NCI-H345 (cell line): ENCODE data around the gene PDE4B.

ENCODE experiments used
- DNase-seq: peaks from one replicate; lab custom pipeline; 2025; lab: John Stamatoyannopoulos, UW

Gene PDE4B

GRCh38 chr1:66182551-66183178, 390.0 kb downstream of the PDE4B start:
- DNase-seq, result peak; percentile 58

- no peak for DNase-seq
Observed at GRCh38 chr1:66183400-66183799, 390.7 kb downstream of the PDE4B start.

- no peak for DNase-seq
Observed at GRCh38 chr1:66197120-66197519, 404.4 kb downstream of the PDE4B start.

GRCh38 chr1:66197785-66198184, 405.1 kb downstream of the PDE4B start:
- DNase-seq, result no peak

GRCh38 chr1:66206563-66207144, 414.0 kb downstream of the PDE4B start:
- no peak for DNase-seq

- DNase-seq, result no peak
Observed at GRCh38 chr1:66207484-66207883, 414.8 kb downstream of the PDE4B start.

GRCh38 chr1:66208632-66209031, 415.9 kb downstream of the PDE4B start:
- DNase-seq, result no peak

GRCh38 chr1:66210635-66211244, 418.0 kb downstream of the PDE4B start:
- no peak for DNase-seq

GRCh38 chr1:66211521-66211920, 418.8 kb downstream of the PDE4B start:
- DNase-seq, result no peak

- DNase-seq, result no peak
Observed at GRCh38 chr1:66213491-66213890, 420.8 kb downstream of the PDE4B start.

GRCh38 chr1:66214901-66215300, 422.2 kb downstream of the PDE4B start:
- DNase-seq, result no peak

GRCh38 chr1:66217021-66217420, 424.3 kb downstream of the PDE4B start:
- DNase-seq, result no peak

GRCh38 chr1:66217561-66217960, 424.9 kb downstream of the PDE4B start:
- no peak for DNase-seq

- DNase-seq, result no peak
Observed at GRCh38 chr1:66220477-66220876, 427.8 kb downstream of the PDE4B start.

GRCh38 chr1:66223681-66224080, 431.0 kb downstream of the PDE4B start:
- no peak for DNase-seq

GRCh38 chr1:66226985-66227384, 434.3 kb downstream of the PDE4B start:
- DNase-seq, result no peak

- DNase-seq, result no peak
Observed at GRCh38 chr1:66227966-66228365, 435.3 kb downstream of the PDE4B start.

- no peak for DNase-seq
Observed at GRCh38 chr1:66231217-66231616, 438.5 kb downstream of the PDE4B start.

GRCh38 chr1:66231681-66232463, 439.2 kb downstream of the PDE4B start:
- DNase-seq, result no peak

GRCh38 chr1:66237042-66237441, 444.3 kb downstream of the PDE4B start:
- DNase-seq, result no peak

GRCh38 chr1:66237722-66238479, 445.2 kb downstream of the PDE4B start:
- no peak for DNase-seq

GRCh38 chr1:66239834-66240233, 447.1 kb downstream of the PDE4B start:
- DNase-seq, result no peak
